ENCODE measurements around the gene SMG6.

GRCh38 chr17:2172999-2173398 is 130.6 kb downstream of the SMG6 start:
- TF ChIP-seq POLR2A (IDR thresholded peaks at IDR 0.05; ENCODE audit: low read length) (no peak), GATA1 (IDR thresholded peaks at IDR 0.05; ENCODE audit: low read depth, low read length) (no peak)

Data from erythroblast (primary cell).